ENCODE data around the gene LY9.

GRCh38 chr1:160763993-160764392, 32.0 kb upstream of the LY9 start:
- no peak for TF ChIP-seq EP300 (IDR thresholded peaks at IDR 0.05; ENCODE audit: low read depth in 2 of 2, low read length in 2 of 2)
- no peak for TF ChIP-seq EP300 (CRISPR knock-in tag; IDR thresholded peaks at IDR 0.05; ENCODE audit: borderline replicate concordance)
- TF ChIP-seq, protein P1, sequence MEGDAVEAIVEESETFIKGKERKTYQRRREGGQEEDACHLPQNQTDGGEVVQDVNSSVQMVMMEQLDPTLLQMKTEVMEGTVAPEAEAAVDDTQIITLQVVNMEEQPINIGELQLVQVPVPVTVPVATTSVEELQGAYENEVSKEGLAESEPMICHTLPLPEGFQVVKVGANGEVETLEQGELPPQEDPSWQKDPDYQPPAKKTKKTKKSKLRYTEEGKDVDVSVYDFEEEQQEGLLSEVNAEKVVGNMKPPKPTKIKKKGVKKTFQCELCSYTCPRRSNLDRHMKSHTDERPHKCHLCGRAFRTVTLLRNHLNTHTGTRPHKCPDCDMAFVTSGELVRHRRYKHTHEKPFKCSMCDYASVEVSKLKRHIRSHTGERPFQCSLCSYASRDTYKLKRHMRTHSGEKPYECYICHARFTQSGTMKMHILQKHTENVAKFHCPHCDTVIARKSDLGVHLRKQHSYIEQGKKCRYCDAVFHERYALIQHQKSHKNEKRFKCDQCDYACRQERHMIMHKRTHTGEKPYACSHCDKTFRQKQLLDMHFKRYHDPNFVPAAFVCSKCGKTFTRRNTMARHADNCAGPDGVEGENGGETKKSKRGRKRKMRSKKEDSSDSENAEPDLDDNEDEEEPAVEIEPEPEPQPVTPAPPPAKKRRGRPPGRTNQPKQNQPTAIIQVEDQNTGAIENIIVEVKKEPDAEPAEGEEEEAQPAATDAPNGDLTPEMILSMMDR (CRISPR knock-in tag; IDR thresholded peaks at IDR 0.05): no peak
- no peak for TF ChIP-seq NR3C1 (CRISPR knock-in tag; IDR thresholded peaks at IDR 0.05)
- no peak for TF ChIP-seq MYNN (CRISPR knock-in tag; IDR thresholded peaks at IDR 0.05; ENCODE audit: low read depth)
- no peak for TF ChIP-seq HNRNPK (IDR thresholded peaks at IDR 0.05; ENCODE audit: low read depth, low read length, poor library complexity, severe bottlenecking)
- TF ChIP-seq, protein P2, sequence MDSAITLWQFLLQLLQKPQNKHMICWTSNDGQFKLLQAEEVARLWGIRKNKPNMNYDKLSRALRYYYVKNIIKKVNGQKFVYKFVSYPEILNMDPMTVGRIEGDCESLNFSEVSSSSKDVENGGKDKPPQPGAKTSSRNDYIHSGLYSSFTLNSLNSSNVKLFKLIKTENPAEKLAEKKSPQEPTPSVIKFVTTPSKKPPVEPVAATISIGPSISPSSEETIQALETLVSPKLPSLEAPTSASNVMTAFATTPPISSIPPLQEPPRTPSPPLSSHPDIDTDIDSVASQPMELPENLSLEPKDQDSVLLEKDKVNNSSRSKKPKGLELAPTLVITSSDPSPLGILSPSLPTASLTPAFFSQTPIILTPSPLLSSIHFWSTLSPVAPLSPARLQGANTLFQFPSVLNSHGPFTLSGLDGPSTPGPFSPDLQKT (CRISPR knock-in tag; IDR thresholded peaks at IDR 0.05; ENCODE audit: borderline replicate concordance): no peak
- no peak for TF ChIP-seq U2AF1 (optimal IDR thresholded peaks at IDR 0.05; ENCODE audit: low read depth, low read length)
- TF ChIP-seq, protein P3, sequence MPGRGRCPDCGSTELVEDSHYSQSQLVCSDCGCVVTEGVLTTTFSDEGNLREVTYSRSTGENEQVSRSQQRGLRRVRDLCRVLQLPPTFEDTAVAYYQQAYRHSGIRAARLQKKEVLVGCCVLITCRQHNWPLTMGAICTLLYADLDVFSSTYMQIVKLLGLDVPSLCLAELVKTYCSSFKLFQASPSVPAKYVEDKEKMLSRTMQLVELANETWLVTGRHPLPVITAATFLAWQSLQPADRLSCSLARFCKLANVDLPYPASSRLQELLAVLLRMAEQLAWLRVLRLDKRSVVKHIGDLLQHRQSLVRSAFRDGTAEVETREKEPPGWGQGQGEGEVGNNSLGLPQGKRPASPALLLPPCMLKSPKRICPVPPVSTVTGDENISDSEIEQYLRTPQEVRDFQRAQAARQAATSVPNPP (CRISPR knock-in tag; IDR thresholded peaks at IDR 0.05): no peak
- no peak for TF ChIP-seq BHLHE40 (IDR thresholded peaks at IDR 0.05; ENCODE audit: low read length)
- no peak for TF ChIP-seq POLR2AphosphoS5 (IDR thresholded peaks at IDR 0.05; ENCODE audit: low read depth, low read length)
- no peak for TF ChIP-seq RFX5 (IDR thresholded peaks at IDR 0.05; ENCODE audit: low read depth, low read length)
- TF ChIP-seq ARNTL (CRISPR knock-in tag; IDR thresholded peaks at IDR 0.05): no peak
- TF ChIP-seq PTBP1 (IDR thresholded peaks at IDR 0.05; ENCODE audit: low read depth, low read length, poor library complexity, severe bottlenecking): no peak
- TF ChIP-seq HNRNPL (IDR thresholded peaks at IDR 0.05; ENCODE audit: low read depth, low read length): no peak

Data from HepG2 (cell line).